NCI-H1694 (cell line): ENCODE data around the gene NSG2.
A peak's percentile ranks its signal among the peaks of the same experiment; 100 is the strongest.

ENCODE experiments used
- DNase-seq: peaks from one replicate; lab custom pipeline; 2025; lab: John Stamatoyannopoulos, UW

NSG2 gene

DNA sequence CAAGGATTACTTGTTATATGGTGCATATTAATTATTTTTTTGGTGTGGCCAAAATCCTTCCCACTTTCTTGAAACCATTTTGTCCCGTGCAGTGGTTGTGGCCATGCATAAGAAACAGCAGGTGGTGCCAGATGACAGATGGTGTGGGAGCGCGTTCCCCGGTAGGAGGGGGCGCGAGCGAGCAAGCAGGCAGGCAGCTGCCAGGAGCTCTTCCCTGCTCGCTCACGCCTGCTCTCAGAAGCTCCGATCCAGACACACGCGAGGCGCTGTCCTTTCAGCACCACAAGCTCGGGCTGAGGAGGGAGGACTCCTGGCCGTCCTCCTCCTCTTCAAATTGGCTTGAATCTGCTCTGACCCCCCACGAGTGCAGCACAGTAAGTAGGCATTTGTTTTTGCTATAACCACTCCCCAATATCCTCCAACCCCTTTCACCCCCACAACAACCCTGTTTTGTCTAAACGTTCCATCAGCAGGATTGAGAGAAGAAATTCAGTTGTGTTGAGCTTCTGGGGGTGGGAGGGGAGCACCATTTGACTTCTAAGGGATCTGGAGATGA lies at the start of gene NSG2:
Gene NSG2, plus strand, starts transcription at position 237 of the 556 bp plus-strand sequence. CDS start 1,050 bp downstream, outside the sequence.
- DNase-seq, result peak; percentile 59

DNA sequence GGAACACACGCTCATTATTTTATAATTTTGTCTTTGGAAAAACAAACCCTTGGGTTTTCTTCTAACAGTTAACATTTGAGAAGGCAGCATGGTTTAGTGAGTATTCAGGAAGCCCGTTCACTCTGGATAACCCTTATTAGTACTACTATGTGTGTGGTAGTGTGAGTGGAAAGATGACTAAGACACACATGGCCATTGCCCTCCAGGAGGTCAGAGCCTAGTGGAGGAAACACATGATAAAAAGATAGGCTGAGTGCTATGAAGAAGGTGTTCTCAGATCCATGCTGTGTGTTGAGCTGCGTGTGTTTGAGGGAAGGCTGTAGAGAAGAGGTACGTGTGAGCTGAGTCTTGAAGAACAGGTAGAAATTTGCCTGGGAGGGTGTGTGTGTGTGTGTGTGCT lies 48.2 kb upstream of the NSG2 start:
- no peak for DNase-seq

DNA sequence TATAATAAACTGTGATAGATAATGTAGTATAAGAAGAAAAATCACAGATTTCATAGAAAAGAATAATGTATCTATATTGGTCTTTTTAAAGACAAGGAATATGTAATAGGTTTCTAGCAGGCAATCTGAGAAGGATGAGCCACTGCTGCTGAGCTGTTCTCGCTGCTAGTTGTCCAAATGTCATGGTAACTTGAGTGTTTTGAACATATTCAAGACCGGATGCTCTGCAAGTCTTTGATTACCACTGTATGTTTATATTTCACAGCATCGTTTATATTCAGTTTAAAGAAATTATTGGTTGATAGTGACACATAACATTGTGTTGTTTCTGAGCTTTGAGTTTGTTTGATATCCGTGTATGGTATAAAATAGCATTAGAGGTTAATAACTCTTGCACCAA lies 47.0 kb upstream of the NSG2 start:
- DNase-seq, result no peak

DNA sequence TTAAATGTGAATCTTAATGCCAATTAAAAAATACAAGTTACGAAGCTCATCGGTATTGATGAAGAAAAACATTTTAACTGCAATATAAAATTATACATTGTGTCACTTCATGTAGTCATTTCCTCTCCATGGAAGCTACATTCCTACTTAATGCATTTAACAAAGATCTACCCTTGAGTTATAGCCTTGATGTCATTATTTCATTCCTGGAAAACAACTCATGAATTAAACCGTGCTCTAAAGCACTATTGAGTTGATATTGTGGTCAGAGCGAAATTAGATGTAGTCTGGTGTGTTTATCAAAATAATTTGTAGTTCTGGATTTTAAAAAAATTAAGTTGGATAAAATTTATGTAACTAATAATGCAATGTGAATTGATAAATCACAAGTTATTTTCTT lies 45.4 kb upstream of the NSG2 start:
- no peak for DNase-seq

DNA sequence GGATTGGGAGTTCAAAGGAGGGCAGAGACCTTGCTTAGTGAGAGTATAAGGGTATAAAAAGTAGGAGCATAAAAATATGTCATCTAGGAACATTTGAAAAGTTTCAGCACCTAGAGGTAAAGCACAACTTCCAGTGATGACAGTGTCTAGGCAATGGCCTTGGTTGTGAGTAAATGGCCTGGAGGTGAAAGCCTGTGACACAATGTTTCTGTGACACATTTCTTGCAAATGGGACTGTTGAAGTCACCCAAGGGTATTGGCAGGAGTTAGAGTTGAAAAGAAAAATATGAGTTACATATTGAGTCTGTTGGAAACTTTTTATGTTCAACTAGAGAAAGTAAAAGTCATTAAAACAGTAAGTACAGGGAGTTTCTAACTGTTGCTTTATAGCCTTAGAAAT lies 41.7 kb upstream of the NSG2 start:
- DNase-seq, result no peak

DNA sequence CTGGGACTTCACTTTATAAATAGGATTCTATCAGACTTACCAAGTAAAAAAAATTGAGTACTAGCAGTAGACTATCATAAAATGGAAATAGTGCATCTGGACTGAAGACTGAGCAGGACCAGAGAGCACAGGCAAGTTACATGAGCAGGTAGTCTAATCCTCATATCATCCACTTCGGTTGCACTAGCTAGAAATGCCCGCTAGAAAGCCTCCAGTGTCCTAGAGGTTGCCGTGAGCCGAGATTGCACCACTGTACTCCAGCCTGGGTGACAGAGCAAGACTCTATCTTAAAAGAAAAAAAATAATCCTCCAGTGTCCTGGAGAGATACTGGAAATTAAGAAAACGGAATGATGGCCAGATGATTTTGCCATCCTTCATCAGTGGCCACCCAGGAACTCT lies 36.6 kb upstream of the NSG2 start:
- DNase-seq, result no peak

DNA sequence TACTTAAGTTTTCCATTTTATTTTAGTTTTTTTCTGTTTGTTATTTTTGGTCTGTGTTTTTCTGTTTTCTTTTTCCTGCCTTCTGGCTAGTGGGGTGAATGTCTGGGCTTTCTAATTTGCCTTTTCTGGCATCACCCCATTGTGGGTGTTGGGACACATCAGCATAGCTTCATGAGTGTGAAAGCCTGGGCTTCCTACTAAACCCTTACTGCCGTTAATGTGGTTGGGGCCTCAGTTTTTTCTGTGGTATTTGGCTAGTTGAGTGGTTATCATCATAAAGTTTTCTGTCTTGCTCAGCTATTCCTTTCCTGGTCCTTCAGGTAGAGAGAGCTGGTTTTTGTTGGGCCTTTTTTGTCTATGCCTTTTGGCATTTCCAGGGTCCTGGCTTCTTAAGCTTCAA lies 35.1 kb upstream of the NSG2 start:
- no peak for DNase-seq

DNA sequence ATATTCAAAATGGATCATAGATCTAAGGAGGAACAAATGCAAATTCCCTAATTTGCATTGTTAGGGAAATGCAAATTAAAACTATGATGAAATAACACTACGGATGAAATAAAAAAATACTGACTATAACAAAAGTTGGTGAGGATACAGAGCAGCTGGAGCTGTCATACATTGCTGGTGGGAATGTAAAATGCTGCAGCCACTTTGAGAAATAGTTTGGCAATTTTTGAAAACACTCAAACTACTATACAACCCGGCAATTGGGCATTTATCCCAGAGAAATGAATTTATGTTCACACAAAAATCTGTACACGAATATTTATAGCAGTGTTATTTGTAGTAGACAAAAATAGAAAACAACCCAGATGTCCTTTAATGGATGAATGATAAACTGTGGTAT lies 34.1 kb upstream of the NSG2 start:
- no peak for DNase-seq

DNA sequence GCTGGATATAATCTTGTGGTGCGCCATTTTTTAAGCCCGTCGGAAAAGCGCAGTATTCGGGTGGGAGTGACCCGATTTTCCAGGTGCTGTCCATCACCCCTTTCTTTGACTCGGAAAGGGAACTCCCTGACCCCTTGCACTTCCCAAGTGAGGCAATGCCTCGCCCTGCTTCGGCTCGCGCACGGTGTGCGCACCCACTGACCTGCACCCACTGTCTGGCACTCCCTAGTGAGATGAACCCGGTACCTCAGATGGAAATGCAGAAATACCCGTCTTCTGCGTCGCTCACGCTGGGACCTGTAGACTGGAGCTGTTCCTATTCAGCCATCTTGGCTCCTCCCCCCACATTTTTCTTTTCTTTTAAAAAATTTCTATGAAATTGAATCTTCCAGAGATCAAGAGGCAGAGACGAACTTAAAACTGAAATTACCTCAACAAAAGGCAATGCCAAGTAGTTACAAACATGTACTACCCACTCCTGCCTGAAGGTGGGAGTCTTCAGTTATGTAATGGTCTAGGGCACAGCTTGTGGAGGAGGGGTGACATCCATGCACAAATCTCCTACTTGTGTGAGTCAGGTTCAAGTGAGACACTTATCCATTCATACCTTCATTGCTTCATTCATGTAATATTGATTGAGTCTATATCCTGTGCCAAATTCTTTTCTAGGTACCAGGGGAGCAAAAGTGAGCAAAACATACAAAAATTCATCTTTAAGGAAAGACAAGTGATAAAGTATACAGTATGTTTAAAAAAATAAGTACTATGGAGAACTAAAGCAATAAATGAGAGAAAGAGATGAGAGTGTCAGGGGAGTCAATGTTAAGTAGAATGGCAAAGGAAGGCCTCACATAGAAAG lies 25.2 kb upstream of the NSG2 start:
- peak; percentile 57 for DNase-seq

DNA sequence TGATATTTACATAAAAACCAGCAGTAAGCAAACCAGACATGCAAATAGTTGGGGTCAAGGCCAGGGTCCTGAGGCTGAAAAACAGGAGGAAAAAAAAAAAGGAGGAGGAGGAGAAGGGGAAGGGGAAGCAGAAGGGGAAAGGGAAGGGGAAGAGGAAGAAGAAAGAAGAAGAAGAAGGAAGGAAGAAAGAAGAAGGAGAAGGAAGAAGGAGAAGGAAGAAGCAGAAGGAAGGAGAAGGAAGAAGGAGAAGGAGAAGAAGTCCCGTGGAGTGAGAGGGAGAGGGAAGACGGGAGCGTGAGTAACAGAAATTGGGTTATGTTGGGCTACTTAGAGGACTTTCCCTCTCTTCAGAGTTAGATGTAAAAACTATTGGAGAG lies 24.6 kb upstream of the NSG2 start:
- DNase-seq, result no peak

DNA sequence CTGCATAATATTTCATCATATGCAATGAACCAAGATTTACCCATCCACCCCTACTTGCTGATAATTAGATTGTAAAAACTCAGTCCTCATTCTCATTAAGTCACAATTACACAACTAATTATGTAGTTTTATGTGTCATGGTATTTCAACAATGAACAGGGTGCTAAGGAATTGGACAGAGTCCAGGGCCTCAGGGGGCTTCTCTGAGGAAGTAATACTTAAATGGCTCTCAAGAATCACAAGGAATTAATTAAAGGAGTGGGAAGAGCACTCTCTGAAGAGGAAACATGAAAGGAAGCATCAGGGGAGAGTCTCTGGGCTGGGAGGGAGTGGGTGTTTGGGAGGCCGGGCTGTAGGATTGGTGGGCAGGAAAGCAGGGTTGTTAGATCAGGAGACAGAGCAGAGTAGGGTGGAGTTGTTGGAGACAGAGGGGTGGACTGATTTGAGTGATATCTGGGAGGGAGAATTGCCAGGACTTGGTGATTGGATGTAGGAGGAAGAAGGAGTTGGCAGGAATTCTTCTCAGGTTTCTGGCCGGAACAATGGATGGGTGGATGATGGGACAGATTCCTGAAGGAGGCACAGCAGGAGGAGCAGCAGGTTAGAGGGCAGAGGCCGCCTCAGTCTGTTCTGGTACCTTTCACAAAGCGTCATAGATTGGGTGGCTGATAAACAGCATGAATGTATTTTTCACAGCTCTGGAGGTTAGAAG lies 23.0 kb upstream of the NSG2 start:
- no peak for DNase-seq

DNA sequence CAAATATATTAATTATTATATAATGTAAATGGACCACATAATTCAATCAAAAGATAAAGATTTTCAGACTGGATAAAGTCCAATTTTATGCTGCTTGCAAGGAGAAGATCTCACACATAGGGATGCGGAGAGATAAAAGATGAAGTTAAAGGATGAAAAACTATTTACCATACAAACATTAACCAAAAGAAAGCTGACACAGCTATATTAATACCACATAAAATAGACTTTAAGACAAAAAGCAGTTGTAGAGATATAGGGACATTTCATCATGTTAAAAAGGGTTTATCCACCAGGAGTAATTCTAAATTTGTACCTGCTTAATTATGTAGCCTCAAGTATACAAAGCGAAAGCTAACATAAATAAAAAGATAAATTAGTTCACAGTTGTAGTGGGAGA lies 15.2 kb upstream of the NSG2 start:
- DNase-seq, result no peak

DNA sequence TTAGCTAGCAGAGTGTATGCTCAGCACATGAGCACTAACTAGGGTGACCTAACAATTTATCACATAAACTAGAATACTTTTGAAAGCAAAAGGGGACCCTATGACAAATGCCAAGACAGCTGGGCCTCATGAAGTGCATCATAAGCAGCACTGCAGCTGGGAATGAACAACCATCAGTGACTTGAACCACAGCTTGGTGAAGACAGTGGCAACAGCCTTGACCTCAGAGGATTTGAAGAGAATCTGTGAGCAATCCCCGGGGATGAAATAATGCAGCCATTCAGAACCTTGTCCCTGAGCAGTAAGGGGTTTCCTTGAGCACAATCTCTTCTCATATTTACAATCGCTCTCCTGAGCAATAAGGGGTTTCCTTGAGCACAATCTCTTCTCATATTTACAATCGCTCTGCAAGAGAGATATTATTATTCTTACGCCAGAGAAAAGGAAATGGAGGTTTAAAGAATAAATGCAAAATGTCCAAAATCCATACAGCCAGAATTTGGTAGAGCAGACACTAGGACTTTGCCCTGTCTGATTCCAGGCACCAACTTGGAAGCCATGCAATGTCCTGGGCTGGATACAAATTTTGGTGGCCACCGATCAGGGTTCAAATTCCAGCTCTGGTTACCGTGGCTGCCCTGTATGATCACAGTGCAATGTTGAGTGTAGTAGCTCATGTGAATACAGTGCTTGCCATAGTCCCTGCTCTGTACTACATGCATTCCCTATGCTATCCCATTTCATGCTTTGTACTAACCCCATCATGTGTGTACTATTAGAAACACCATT lies 846 bp upstream of the NSG2 start:
- DNase-seq, result no peak

DNA sequence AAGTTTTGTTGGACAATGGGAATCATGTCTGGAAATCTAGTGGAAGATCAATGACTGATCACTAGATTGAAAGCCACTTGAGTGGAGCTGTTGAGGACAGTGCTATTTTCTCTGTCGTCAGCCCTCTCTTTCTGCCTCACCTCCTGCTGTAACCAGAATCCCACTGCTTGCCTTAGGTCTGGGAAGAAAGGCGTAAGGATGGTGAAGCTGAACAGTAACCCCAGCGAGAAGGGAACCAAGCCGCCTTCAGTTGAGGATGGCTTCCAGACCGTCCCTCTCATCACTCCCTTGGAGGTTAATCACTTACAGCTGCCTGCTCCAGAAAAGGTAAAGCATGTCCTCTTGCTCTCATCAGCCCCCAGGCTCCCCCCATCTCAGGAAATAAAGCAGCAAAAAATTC lies 1.1 kb downstream of the NSG2 start:
- no peak for DNase-seq

DNA sequence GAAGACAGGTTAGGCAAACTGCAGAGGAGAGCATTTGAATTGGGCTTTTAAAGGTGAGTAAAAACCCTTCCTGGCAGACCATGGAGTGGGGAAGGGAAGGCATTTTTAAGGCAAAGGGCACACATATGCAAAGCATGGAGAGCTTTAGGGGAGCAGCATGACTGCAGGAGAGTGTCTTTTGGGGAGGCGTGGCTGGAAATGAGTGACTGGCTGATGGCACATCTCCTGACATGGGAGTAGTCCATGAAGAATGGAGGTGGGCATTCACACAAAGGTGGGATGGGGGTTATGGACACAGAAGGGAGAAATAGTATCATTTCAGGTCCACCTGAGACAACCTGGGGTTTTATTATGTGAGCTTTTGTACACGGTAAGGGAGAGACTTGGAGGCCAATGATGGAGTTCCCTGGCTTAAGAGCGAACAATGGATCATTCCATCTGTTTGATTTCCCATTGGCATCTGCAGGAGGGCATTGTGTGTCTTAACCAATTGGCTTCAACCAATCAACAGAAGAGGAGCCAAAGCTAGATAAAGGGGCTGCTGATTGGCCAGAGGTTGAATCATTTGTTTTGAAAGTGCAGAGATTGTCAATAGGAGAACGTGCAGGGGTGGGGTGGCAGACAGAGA lies 2.1 kb downstream of the NSG2 start:
- no peak for DNase-seq

DNA sequence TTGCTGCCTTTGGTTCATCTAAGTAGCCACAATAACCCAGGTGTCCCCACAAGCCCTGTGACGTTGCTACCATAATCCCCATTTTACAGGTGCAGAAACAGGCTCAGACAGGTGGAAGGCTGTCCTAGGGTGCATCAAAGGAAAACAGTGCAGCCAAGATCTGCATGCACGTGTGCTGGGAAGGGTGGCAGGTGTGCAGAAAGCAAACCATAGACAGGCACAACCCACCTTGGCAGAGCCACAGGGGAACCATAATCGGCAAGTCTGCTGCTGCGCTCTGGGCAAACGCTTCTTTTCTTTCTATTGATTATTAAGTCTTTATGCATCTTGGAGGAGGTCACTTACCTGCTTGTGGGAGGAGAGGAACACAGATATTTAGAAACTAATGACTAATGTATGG lies 7.1 kb downstream of the NSG2 start:
- no peak for DNase-seq

DNA sequence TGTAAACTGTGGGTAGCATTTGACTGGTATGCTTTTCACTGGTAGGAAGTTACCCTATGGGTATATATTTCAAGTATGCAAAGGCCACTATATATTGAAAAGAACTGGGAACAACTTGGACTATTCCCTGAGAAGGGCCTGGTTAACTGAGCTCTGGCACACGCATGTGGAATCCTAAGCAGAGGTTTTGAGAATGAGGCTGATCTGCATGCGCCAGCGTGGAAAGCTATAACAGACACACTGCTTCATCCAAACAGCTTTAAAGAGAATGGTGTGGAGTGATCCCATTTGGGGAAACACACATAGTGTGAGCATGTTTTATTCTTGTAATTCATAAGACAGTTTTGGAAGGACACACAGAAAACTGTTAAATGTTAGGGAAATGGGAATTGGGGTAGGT lies 8.4 kb downstream of the NSG2 start:
- DNase-seq, result no peak

DNA sequence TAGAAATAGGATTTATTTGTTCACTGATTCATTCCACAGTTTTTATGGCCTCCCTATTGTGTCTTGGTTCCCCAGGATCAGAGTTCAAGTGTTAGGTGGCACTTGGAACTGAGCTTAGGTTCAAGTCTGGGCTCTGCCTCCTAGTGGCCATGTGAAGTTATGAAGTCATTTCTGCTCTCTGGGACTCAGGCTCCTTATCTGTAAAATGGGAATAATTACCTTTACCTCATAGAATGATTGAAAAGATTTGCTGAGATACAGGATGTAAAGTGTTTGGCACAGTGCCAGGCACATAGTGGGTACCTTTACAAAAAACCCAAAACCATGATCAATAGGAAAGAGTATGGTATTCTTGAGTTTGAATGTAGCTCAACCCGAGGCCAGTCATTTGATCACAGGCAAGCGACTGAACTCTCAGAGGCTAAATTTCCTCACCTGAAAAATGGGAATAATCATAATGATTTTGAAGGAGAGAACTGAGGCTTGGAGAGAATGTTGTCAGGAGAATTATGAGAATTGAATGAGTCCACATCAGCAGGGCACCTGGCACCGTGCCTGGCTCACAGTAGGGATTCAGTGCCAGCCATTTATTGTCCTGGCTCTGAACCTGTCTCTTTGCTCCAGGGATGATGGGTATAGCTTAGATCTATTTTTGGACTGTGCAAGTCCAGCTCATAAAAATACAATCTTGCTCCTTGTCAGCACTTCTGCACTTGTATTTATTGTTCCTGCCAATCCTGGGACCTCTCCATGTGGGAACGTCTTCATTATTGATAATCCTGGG lies 10.8 kb downstream of the NSG2 start:
- no peak for DNase-seq

DNA sequence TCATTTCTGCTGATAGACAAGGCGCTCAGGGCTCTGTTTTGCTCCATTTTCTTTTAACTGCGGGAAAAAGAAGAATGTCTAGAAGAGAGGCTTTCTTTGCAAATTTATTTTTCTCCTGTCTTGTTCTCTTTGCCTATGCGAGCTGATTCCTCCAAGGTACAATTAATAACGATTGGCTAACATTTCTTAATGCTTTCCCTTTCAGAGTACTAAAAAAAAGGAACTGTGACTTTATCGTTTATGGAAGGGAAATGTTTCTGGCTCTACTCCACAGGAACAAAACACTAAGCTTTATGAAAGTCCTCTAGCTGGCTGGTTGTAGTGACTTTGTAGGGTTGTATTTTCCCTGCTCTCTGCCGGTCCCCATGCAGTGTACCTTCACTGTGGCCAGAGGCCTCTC lies 11.7 kb downstream of the NSG2 start:
- DNase-seq, result no peak

DNA sequence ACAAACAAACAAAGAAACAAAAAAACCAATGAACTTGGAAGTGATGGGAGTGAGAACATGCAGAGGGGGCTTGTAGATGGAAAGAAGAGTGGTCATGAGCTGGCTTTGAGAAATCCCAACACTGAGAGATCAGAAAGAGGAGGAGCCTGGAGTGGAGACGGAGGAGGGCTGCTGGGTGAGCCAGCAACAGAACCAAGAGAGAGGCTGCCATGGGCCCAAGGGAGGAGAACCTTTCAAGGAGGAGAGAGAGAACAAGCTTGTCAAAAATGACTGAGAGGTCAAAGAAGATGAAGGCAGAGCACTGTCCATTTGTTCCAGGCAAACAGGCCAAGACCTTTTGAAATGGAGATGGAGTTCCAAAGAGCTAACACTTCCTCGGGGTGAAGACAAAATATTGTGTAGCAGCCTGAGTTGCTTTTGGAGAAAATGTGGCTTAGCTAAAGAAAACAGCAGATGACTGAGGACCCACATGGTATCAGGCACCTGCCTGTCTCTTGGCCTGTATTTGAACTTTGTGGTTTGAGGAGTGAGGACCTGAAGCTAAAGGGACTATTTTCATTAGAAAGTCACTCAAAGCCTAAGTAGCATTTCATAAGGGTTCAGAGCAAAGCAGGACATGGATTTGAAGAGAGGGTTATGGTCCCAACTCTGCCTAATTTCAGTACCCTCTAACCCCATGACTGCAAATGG lies 13.1 kb downstream of the NSG2 start:
- no peak for DNase-seq

DNA sequence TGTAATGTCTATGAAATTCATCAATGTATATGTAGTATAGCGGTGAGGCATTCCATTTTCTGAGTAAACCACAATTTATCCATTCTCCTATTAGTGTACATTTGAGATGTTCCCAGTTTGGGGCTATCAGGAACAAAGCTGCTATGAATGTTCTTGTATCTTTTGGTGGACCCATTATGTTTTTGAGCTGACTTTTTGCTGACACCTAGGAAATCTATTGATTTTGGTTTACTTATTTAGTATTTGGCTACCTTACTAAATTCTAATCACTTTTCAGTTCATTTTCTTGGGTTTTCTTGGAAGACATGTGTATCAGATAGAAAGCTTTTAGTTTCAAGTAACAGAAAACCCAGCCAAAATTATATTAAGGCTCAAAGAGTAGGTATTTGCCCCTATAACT lies 13.7 kb downstream of the NSG2 start:
- no peak for DNase-seq
